HG02678 (cell line): Measurements from ENCODE around the gene CEP128.

Experiments used
- ATAC-seq: cut with Tn5 transposase; IDR thresholded peaks from one replicate; pipeline ENCODE4 v1.9.1; 2021; ENCODE audit warnings: mild to moderate bottlenecking, moderate library complexity; ENCODE audit not compliant: unreplicated experiment

CEP128 gene

GRCh38 chr14:80906336-80906735, 35.2 kb downstream of the CEP128 start:
- ATAC-seq = no peak

- ATAC-seq = no peak
These were observed 38.9 kb downstream of the CEP128 start for GRCh38 chr14:80902608-80903007.

- ATAC-seq = no peak
These were observed 39.7 kb downstream of the CEP128 start for GRCh38 chr14:80901822-80902221.

- ATAC-seq = no peak
These were observed 40.3 kb downstream of the CEP128 start for GRCh38 chr14:80901260-80901659.

- no peak for ATAC-seq
These were observed 68.9 kb downstream of the CEP128 start for GRCh38 chr14:80872645-80873044.

- ATAC-seq = no peak
These were observed 73.3 kb downstream of the CEP128 start for GRCh38 chr14:80868260-80868659.

GRCh38 chr14:80867798-80868197, 73.7 kb downstream of the CEP128 start:
- ATAC-seq = no peak

GRCh38 chr14:80867091-80867490, 74.4 kb downstream of the CEP128 start:
- no peak for ATAC-seq

GRCh38 chr14:80865565-80865964, 76.0 kb downstream of the CEP128 start:
- ATAC-seq = no peak

- ATAC-seq = no peak
These were observed 78.6 kb downstream of the CEP128 start for GRCh38 chr14:80862983-80863382.

GRCh38 chr14:80862541-80862940, 79.0 kb downstream of the CEP128 start:
- ATAC-seq = no peak

GRCh38 chr14:80850197-80850814, 91.2 kb downstream of the CEP128 start:
- no peak for ATAC-seq

- no peak for ATAC-seq
These were observed 94.5 kb downstream of the CEP128 start for GRCh38 chr14:80847070-80847469.

GRCh38 chr14:80845856-80846255, 95.7 kb downstream of the CEP128 start:
- ATAC-seq = no peak

GRCh38 chr14:80844872-80845271, 96.7 kb downstream of the CEP128 start:
- no peak for ATAC-seq

GRCh38 chr14:80839743-80840142, 101.8 kb downstream of the CEP128 start:
- ATAC-seq = no peak

- no peak for ATAC-seq
These were observed 131.9 kb downstream of the CEP128 start for GRCh38 chr14:80809663-80810062.

- ATAC-seq = no peak
These were observed 136.4 kb downstream of the CEP128 start for GRCh38 chr14:80805136-80805535.

GRCh38 chr14:80798878-80799277, 142.7 kb downstream of the CEP128 start:
- no peak for ATAC-seq

- ATAC-seq = no peak
These were observed 143.3 kb downstream of the CEP128 start for GRCh38 chr14:80798211-80798610.

- ATAC-seq = no peak
These were observed 148.8 kb downstream of the CEP128 start for GRCh38 chr14:80792771-80793170.

- ATAC-seq = no peak
These were observed 153.7 kb downstream of the CEP128 start for GRCh38 chr14:80787876-80788275.

- no peak for ATAC-seq
These were observed 156.7 kb downstream of the CEP128 start for GRCh38 chr14:80784820-80785219.
